Ovary (tissue), 3 donors: ENCODE results near the gene SVIP.

Source experiments
- CTCF ChIP-seq, 3 donors: fragments of 450-650 bp in 2 of 3; fragments of 200-600 bp in 1 of 3; IDR thresholded peaks; one replicate each; pipeline versions ENCODE4 v1.5.1 to v1.8.0; 2016 to 2022; ENCODE audit warnings: antibody characterized with exemption in 3 of 3, mild to moderate bottlenecking in 1 of 3
- POLR2A ChIP-seq: fragments of 450-650 bp; IDR thresholded peaks from one replicate; pipeline ENCODE4 v1.6.1; 2017; ENCODE audit warnings: antibody characterized with exemption, mild to moderate bottlenecking, moderate library complexity
- donor health status: DM: no; HTN: no; CAD: no.

- no peak for TF ChIP-seq POLR2A
- no peak for TF ChIP-seq CTCF (IDR thresholded peaks at IDR 0.05)
Observed at GRCh38 chr11:22869325-22869724, 39.7 kb upstream of the SVIP start.
